T-helper 2 cell treated with Interferon-gamma antibody and Interleukin-4, amounts not matched to agents 5 μg/mL and 100 μg/mL, for 36 hours (primary cell): Measurements from ENCODE around the gene TUBA1C.
"Not testable (repeated sequence)": the region's sequence is repeated elsewhere in the genome, so short reads cannot be mapped to it uniquely, and the experiment has no call there.

Source experiments
- DNase-seq: peaks from one replicate; pipeline ENCODE4 v3.0.0; 2021; ENCODE audit warnings: low spot score
- H3K27ac Mint-ChIP-seq: one replicate; pipeline ENCODE4 v1.8.0; 2021; ENCODE audit warnings: mild to moderate bottlenecking, mixed read lengths
- H3K27me3 Mint-ChIP-seq: one replicate; pipeline ENCODE4 v1.8.0; 2021; ENCODE audit warnings: low read depth, mixed read lengths
- H3K36me3 Mint-ChIP-seq: one replicate; pipeline ENCODE4 v1.8.0; 2021; ENCODE audit warnings: low read depth, mixed read lengths
- H3K4me1 Mint-ChIP-seq: one replicate; pipeline ENCODE4 v1.8.0; 2021; ENCODE audit warnings: low read depth, mixed read lengths
- H3K4me3 Mint-ChIP-seq: one replicate; pipeline ENCODE4 v1.8.0; 2022; ENCODE audit warnings: mild to moderate bottlenecking, moderate library complexity, mixed read lengths
- H3K9me3 Mint-ChIP-seq: one replicate; pipeline ENCODE4 v1.8.0; 2021; ENCODE audit warnings: mixed read lengths

The TUBA1C gene

GRCh38 chr12:49233842-49234526 lies 30.9 kb upstream of the TUBA1C start:
- Mint-ChIP-seq H3K4me1 (peaks cover 15% of the 10 kb centered on the region), H3K4me3 (peak overlapping the region; percentile 72), H3K9me3 (no peaks in the 10 kb centered on the region), H3K36me3 (peaks cover 1% of the 10 kb centered on the region), H3K27me3 (peaks cover 2% of the 10 kb centered on the region), H3K27ac (peak overlapping the region; percentile 81)
- DNase-seq, result peak; percentile 26

GRCh38 chr12:49236423-49236822 lies 28.5 kb upstream of the TUBA1C start:
- H3K9me3 Mint-ChIP-seq, result no peaks in the 10 kb centered on the region
- H3K4me1 Mint-ChIP-seq, result peaks cover 15% of the 10 kb centered on the region
- DNase-seq, result no peak
- H3K27me3 Mint-ChIP-seq, result peaks cover 2% of the 10 kb centered on the region
- H3K36me3 Mint-ChIP-seq, result peaks cover 1% of the 10 kb centered on the region
- H3K4me3 Mint-ChIP-seq, result peak overlapping the region; percentile 48
- peak overlapping the region; percentile 31 for H3K27ac Mint-ChIP-seq

- no peak for DNase-seq
- Mint-ChIP-seq H3K36me3 (no peaks in the 10 kb centered on the region), H3K9me3 (no peaks in the 10 kb centered on the region), H3K4me1 (peaks cover 2% of the 10 kb centered on the region), H3K27ac (no peak overlapping the region), H3K27me3 (peaks cover 2% of the 10 kb centered on the region), H3K4me3 (no peak overlapping the region)
Measured at GRCh38 chr12:49243631-49244030, 21.3 kb upstream of the TUBA1C start.

GRCh38 chr12:49244176-49244575 lies 20.7 kb upstream of the TUBA1C start:
- H3K9me3 Mint-ChIP-seq, result no peaks in the 10 kb centered on the region
- peaks cover 2% of the 10 kb centered on the region for H3K4me1 Mint-ChIP-seq
- H3K4me3 Mint-ChIP-seq, result no peak overlapping the region
- H3K36me3 Mint-ChIP-seq, result no peaks in the 10 kb centered on the region
- H3K27ac Mint-ChIP-seq, result no peak overlapping the region
- no peak for DNase-seq
- H3K27me3 Mint-ChIP-seq, result no peaks in the 10 kb centered on the region

- Mint-ChIP-seq H3K27me3 (no peaks in the 10 kb centered on the region), H3K9me3 (no peaks in the 10 kb centered on the region), H3K4me1 (no peaks in the 10 kb centered on the region), H3K4me3 (no peak overlapping the region), H3K36me3 (no peaks in the 10 kb centered on the region), H3K27ac (no peak overlapping the region)
- no peak for DNase-seq
Measured at GRCh38 chr12:49251357-49251756, 13.5 kb upstream of the TUBA1C start.

GRCh38 chr12:49253033-49253623 lies 11.8 kb upstream of the TUBA1C start:
- no peak overlapping the region for H3K4me3 Mint-ChIP-seq
- no peaks in the 10 kb centered on the region for H3K36me3 Mint-ChIP-seq
- no peak overlapping the region for H3K27ac Mint-ChIP-seq
- no peaks in the 10 kb centered on the region for H3K9me3 Mint-ChIP-seq
- no peak for DNase-seq
- H3K4me1 Mint-ChIP-seq, result no peaks in the 10 kb centered on the region
- H3K27me3 Mint-ChIP-seq, result no peaks in the 10 kb centered on the region

- H3K27me3 Mint-ChIP-seq, H3K9me3 Mint-ChIP-seq, DNase-seq, H3K27ac Mint-ChIP-seq, H3K4me3 Mint-ChIP-seq, H3K36me3 Mint-ChIP-seq, H3K4me1 Mint-ChIP-seq: not testable (repeated sequence)
Measured at GRCh38 chr12:49255456-49255855, 9.4 kb upstream of the TUBA1C start.

- H3K9me3 Mint-ChIP-seq, result no peaks in the 10 kb centered on the region
- no peaks in the 10 kb centered on the region for H3K27me3 Mint-ChIP-seq
- H3K4me1 Mint-ChIP-seq, result peaks cover 4% of the 10 kb centered on the region
- H3K4me3 Mint-ChIP-seq, result no peak overlapping the region
- no peaks in the 10 kb centered on the region for H3K36me3 Mint-ChIP-seq
- H3K27ac Mint-ChIP-seq, result no peak overlapping the region
- DNase-seq, result no peak
Measured at GRCh38 chr12:49255857-49256637, 8.8 kb upstream of the TUBA1C start.

- DNase-seq, H3K36me3 Mint-ChIP-seq, H3K27ac Mint-ChIP-seq, H3K4me3 Mint-ChIP-seq, H3K27me3 Mint-ChIP-seq, H3K9me3 Mint-ChIP-seq, H3K4me1 Mint-ChIP-seq: not testable (repeated sequence)
Measured at GRCh38 chr12:49257508-49258184, 7.2 kb upstream of the TUBA1C start.

- Mint-ChIP-seq H3K9me3 (no peaks in the 10 kb centered on the region), H3K27ac (no peak overlapping the region), H3K27me3 (no peaks in the 10 kb centered on the region), H3K4me1 (peaks cover 20% of the 10 kb centered on the region), H3K36me3 (peaks cover 1% of the 10 kb centered on the region), H3K4me3 (no peak overlapping the region)
- DNase-seq, result no peak
Measured at GRCh38 chr12:49259452-49259851, 5.4 kb upstream of the TUBA1C start.

GRCh38 chr12:49260166-49260565 lies 4.7 kb upstream of the TUBA1C start:
- peaks cover 1% of the 10 kb centered on the region for H3K36me3 Mint-ChIP-seq
- no peaks in the 10 kb centered on the region for H3K27me3 Mint-ChIP-seq
- H3K4me3 Mint-ChIP-seq, result no peak overlapping the region
- H3K27ac Mint-ChIP-seq, result no peak overlapping the region
- H3K4me1 Mint-ChIP-seq, result peaks cover 20% of the 10 kb centered on the region
- no peak for DNase-seq
- no peaks in the 10 kb centered on the region for H3K9me3 Mint-ChIP-seq

- H3K27ac Mint-ChIP-seq, result no peak overlapping the region
- H3K36me3 Mint-ChIP-seq, result peaks cover 5% of the 10 kb centered on the region
- no peaks in the 10 kb centered on the region for H3K27me3 Mint-ChIP-seq
- no peak for DNase-seq
- H3K4me3 Mint-ChIP-seq, result no peak overlapping the region
- peaks cover 22% of the 10 kb centered on the region for H3K4me1 Mint-ChIP-seq
- no peaks in the 10 kb centered on the region for H3K9me3 Mint-ChIP-seq
Measured at GRCh38 chr12:49260571-49261363, 4.1 kb upstream of the TUBA1C start.

- H3K4me3 Mint-ChIP-seq, result no peak overlapping the region
- no peaks in the 10 kb centered on the region for H3K9me3 Mint-ChIP-seq
- no peak overlapping the region for H3K27ac Mint-ChIP-seq
- H3K36me3 Mint-ChIP-seq, result peaks cover 10% of the 10 kb centered on the region
- peaks cover 22% of the 10 kb centered on the region for H3K4me1 Mint-ChIP-seq
- no peak for DNase-seq
- no peaks in the 10 kb centered on the region for H3K27me3 Mint-ChIP-seq
Measured at GRCh38 chr12:49261721-49262120, 3.2 kb upstream of the TUBA1C start.
